Measurements from ENCODE around the gene REXO5.
"Not testable (repeated sequence)": the region's sequence is repeated elsewhere in the genome, so short reads cannot be mapped to it uniquely, and the experiment has no call there.

GRCh38 chr16:20764448-20764847 is 41.9 kb upstream of the REXO5 start:
- not testable (repeated sequence) for TF ChIP-seq CTCF, EP300 (IDR thresholded peaks at IDR 0.05)
